Chondrocyte (in vitro differentiated cells): ENCODE data around the gene GPR148. TPM values are rescaled to one million over a fixed set of nuclear protein-coding genes. Genes with fewer than 3 reads are reported as not detected.

ENCODE experiments used
- DNase-seq: peaks from one replicate; pipeline ENCODE4 v3.0.0; 2021; ENCODE audit warnings: mixed read lengths, low spot score
- H3K27ac Mint-ChIP-seq: one replicate; pipeline ENCODE4 v1.8.0; 2021; ENCODE audit warnings: mild to moderate bottlenecking, moderate library complexity, mixed read lengths; ENCODE audit not compliant: unreplicated experiment
- H3K27me3 Mint-ChIP-seq: 2 replicates; pipeline ENCODE4 v1.8.0; 2021; ENCODE audit warnings: low read depth, mixed read lengths
- H3K36me3 Mint-ChIP-seq: 2 replicates; pipeline ENCODE4 v1.8.0; 2021; ENCODE audit warnings: low read depth, mixed read lengths
- H3K4me1 Mint-ChIP-seq: 2 replicates; pipeline ENCODE4 v1.8.0; 2021; ENCODE audit warnings: low read depth, mild to moderate bottlenecking, mixed read lengths
- H3K4me3 Mint-ChIP-seq: one replicate; pipeline ENCODE4 v1.8.0; 2021; ENCODE audit warnings: mild to moderate bottlenecking, moderate library complexity, mixed read lengths; ENCODE audit not compliant: unreplicated experiment
- H3K9me3 Mint-ChIP-seq: 2 replicates; pipeline ENCODE4 v1.8.0; 2021; ENCODE audit warnings: low read depth, mixed read lengths
- total RNA-seq: library from RNA; stranded (reverse); gene quantifications from 3 replicates; pipeline ENCODE4 v1.2.1, GENCODE V29; 2021
- TF ChIP-seq, protein P1 (sequence below): fragments of 200-600 bp; sonication (generic); IDR thresholded peaks from 2 replicates; pipeline ENCODE4 v1.5.0; 2021; ENCODE audit warnings: antibody characterized with exemption, mild to moderate bottlenecking, moderate library complexity

Gene GPR148
- total RNA-seq, 1 donor from 2014 or later, result not detected

DNA sequence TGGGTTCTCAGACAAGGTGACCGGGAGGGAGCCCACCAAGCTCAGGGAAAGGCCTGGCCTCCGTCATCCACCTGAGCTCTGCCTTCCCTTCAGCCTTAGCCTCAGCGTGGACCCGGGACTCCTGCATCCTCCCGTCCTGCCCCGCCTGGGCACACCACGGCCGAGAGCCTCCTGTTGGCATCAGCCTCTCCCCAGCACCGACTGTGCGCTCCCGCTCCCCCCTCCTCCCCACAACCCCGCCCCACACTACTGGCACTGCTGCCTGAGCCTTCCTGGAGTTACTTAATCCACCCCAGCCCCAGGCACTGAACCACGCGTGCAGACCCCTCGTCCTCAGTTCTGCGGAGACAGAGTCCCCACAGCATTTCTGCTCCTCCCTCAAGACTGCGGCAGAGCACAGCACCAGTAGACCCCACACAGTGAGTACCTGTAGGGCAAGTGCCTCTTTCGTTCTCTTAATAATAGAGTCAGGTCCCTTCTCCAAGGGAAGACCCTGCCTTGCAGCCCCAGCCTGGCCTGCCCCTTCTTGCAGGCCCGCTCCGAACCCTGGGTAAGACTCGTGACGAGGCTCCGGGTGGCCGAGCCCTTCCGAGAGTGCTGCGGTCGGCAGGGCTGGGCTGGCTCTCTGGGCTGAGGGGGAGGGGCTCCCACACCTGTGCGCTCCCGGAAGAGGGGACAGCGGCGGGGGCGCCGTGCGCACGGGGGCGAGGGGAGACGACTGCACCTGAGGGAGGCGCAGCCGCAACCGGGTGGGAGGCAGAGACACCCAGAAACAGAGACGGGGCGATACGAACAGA, 26.6 kb downstream of the GPR148 start, which contains the start of gene AMER3:
Gene AMER3, plus strand, starts transcription at position 285 of the 797 bp plus-strand sequence. CDS start 6,533 bp downstream, outside the sequence.
- no peaks in the 10 kb centered on the region for H3K36me3 Mint-ChIP-seq
- peaks cover 2% of the 10 kb centered on the region for H3K4me1 Mint-ChIP-seq
- no peaks in the 10 kb centered on the region for H3K9me3 Mint-ChIP-seq
- H3K27ac Mint-ChIP-seq, result no peak within 1 kb of the TSS
- no peak for DNase-seq
- TF ChIP-seq, protein P1, sequence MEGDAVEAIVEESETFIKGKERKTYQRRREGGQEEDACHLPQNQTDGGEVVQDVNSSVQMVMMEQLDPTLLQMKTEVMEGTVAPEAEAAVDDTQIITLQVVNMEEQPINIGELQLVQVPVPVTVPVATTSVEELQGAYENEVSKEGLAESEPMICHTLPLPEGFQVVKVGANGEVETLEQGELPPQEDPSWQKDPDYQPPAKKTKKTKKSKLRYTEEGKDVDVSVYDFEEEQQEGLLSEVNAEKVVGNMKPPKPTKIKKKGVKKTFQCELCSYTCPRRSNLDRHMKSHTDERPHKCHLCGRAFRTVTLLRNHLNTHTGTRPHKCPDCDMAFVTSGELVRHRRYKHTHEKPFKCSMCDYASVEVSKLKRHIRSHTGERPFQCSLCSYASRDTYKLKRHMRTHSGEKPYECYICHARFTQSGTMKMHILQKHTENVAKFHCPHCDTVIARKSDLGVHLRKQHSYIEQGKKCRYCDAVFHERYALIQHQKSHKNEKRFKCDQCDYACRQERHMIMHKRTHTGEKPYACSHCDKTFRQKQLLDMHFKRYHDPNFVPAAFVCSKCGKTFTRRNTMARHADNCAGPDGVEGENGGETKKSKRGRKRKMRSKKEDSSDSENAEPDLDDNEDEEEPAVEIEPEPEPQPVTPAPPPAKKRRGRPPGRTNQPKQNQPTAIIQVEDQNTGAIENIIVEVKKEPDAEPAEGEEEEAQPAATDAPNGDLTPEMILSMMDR, result no peak
- H3K4me3 Mint-ChIP-seq, result peak within 1 kb of the TSS; percentile 44
- peaks cover 47% of the 10 kb centered on the region for H3K27me3 Mint-ChIP-seq

DNA sequence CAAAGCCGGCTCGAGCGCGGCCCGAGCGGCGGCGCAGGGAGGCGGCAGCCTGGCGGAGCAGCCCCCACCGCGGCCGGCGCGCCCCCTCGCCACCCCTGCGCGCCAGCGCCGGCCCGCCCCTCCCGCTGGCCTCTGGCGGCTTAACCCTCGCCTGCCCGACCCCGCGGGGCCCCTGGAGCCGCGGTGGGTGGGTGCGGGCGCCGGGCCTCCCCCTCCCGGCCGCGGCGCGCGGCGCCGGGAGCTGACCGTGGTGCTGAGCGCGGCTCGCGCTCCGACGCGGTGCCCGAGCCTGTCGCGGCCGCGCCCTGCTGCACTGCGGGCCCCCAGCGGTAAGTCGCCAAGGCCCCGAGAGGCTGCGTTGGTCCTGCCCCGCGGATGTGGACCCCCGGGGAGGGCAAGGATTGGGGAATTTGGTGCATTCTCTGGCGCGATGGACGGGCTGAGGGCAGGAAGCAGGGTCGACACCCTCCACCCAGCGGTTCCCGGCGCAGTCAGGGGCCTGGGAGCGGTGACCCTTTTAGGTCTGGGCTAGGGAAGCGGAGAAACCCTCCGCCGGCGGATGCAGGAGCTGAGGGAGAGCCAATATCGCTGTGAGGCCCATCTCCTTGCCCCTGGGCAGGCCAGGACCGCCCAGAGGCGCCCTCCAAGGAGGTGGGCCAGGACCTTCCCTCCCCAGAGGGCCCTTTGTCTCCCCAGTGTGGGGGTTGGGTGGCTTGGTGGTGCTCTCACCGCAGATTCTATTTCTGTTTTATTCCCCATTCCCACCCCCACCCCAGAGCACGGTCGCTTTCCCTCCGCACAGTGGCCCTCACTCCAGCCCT, 27.4 kb downstream of the GPR148 start:
- TF ChIP-seq, protein P1, result no peak
- H3K4me1 Mint-ChIP-seq, result peaks cover 2% of the 10 kb centered on the region
- no peaks in the 10 kb centered on the region for H3K36me3 Mint-ChIP-seq
- H3K27me3 Mint-ChIP-seq, result peaks cover 55% of the 10 kb centered on the region
- H3K9me3 Mint-ChIP-seq, result no peaks in the 10 kb centered on the region
- no peak overlapping the region for H3K27ac Mint-ChIP-seq
- no peak for DNase-seq
- H3K4me3 Mint-ChIP-seq, result peak overlapping the region; percentile 35

DNA sequence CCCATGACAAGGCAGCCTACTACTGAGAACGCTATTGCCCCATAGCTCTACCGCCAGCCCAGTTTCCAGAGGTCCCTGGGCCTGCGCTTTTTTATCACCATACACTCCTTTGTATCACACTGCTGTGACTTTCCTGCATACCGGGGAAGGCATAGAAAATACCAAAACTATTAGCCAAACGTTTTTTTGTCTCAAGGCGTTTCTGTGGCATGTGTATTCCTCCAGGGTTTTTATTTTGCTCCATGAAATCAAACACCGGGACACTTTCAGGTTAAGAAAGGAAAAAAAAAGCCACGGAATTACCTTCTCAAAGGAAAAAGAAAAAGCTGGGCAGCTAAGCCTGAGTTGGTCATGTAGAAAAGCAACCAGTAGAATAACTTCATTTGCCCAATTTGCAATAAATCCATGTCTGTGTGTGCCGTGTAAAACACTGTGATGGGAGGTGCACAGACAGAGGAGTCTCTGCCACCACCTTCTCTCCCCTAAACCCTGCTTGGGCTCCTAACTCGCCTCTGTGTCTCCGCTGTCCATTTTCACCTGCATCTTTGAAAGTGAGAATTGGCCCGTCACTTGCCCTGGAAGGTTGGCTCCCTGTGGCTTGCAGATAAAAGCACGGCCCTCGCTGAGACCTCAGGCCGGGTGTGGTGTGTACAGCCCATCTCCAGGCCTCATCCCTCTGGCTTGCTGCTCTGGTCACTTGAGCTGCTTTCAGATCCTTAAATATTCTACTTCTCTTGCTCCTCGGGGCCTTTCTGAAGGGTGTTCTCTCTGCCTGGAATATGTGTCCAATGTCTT, 28.2 kb downstream of the GPR148 start:
- no peaks in the 10 kb centered on the region for H3K36me3 Mint-ChIP-seq
- TF ChIP-seq, protein P1, result no peak
- no peak overlapping the region for H3K27ac Mint-ChIP-seq
- DNase-seq, result no peak
- H3K4me3 Mint-ChIP-seq, result peak overlapping the region; percentile 12
- H3K27me3 Mint-ChIP-seq, result peaks cover 60% of the 10 kb centered on the region
- H3K4me1 Mint-ChIP-seq, result peaks cover 2% of the 10 kb centered on the region
- no peaks in the 10 kb centered on the region for H3K9me3 Mint-ChIP-seq

DNA sequence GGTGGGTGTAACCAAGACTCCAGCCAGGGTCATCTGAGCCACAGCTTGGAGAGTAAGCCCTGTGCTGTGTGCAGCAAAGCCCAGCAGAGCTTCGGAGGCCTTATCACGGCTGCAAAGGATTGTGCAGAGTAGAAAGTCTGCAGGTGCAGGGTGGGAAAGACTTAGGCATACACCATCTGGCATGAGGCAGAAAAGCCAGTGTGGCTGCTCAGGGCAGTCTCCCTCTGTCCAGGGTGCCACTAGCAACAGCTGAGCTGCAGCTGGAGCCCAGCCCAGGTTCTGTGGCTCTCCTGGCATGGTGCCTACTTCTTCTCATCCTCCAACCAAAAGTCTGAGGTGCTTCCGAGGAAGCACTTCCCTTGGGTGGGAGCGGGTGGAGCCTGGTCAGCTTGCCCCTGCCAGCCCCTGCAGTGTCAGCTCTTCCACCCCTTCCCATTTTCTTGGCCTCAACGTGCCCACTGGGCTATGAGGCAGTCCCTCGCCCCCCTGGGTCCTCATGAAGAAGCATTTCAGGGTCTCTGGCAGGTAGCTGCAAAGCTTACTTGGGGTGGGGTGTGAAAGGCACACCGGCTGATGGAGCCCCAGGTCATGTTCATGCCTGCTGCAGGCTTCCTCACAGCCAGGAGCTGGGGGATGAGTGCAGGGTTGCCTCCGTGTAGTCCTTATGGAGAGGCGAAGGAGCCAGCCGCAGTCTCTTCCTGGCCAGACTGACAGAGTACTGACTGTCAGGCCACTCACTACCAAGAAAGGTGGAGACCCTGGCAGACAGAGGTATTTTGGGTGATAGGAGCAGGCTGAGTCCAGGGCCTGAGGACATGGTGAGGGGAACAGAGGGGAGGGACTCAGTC, 31.3 kb downstream of the GPR148 start:
- H3K27me3 Mint-ChIP-seq, result peaks cover 47% of the 10 kb centered on the region
- TF ChIP-seq, protein P1, result no peak
- no peak overlapping the region for H3K27ac Mint-ChIP-seq
- H3K4me1 Mint-ChIP-seq, result peaks cover 2% of the 10 kb centered on the region
- no peak overlapping the region for H3K4me3 Mint-ChIP-seq
- H3K36me3 Mint-ChIP-seq, result no peaks in the 10 kb centered on the region
- no peak for DNase-seq
- H3K9me3 Mint-ChIP-seq, result no peaks in the 10 kb centered on the region
